ENCODE results near the gene LDB3. TPM values are rescaled to one million over a fixed set of nuclear protein-coding genes. Genes with fewer than 3 reads are reported as not detected.

LDB3 gene
- total RNA-seq, 1 experiment from 2014 or later, result 0.04 TPM

DNA sequence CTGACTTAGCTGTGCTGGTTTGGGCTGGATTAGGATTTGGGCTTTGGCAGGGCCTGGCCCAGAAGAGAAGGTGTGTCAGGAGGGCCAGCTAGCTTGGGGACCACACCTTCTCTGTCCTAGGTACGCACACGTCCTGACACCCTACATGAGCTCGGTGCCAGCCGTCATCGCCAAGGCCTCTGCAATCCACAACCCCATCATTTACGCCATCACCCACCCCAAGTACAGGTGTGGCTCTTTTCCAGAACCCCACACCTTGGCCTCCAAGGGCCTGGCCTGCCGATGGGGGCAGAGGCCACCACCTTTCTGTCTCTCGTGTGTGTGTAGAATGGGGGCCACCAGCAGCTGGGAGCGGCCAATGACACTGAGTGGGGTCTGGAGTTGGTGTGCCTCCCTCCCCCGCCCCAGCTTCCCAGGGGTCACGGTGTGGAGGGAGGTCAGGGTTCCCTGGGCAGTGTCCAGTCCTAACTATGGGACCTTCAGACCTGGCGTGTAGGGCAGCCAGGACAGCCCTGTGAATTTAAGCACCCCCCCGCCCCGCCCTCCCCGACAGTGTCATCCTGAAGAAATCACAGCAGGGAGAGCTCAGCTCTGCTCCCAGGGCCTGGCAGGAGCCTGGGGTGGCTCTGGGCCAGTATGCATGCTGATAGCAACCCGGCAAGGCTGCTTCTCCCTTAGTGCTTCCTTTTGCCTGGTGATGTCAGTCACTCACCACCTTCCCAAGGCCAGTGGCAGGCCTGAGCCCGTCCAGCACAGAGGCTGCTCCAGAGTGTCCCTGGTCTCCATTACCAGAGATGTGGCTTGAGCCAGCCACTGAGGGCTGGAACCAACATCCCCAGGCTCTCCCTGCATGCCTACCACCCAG is 6.9 kb upstream of the LDB3 start:
- Histone ChIP-seq H3K4me3 (ENCODE audit: low read length) (no peak overlapping the region), H3K36me3 (ENCODE audit: low read depth, low read length) (no peaks in the 10 kb centered on the region), H4K20me1 (ENCODE audit: low read length) (no peaks in the 10 kb centered on the region), H3K27ac (ENCODE audit: low read length) (no peak overlapping the region), H3K9me3 (ENCODE audit: low read length) (no peaks in the 10 kb centered on the region), H3K9me2 (replicated peaks; ENCODE audit: low read length) (no peaks in the 10 kb centered on the region), H3K79me2 (ENCODE audit: low read length) (no peaks in the 10 kb centered on the region), H3K4me1 (ENCODE audit: insufficient read depth, low read length) (peaks cover 13% of the 10 kb centered on the region), H3K27me3 (ENCODE audit: low read length) (no peaks in the 10 kb centered on the region), H3K4me2 (ENCODE audit: low read length) (no peak overlapping the region), H2AFZ (ENCODE audit: low read length) (no peak overlapping the region), H3F3A (ENCODE audit: low read length, unreplicated experiment) (no peaks in the 10 kb centered on the region), H3K9ac (ENCODE audit: low read length) (no peak overlapping the region)
- TF ChIP-seq, protein P1, sequence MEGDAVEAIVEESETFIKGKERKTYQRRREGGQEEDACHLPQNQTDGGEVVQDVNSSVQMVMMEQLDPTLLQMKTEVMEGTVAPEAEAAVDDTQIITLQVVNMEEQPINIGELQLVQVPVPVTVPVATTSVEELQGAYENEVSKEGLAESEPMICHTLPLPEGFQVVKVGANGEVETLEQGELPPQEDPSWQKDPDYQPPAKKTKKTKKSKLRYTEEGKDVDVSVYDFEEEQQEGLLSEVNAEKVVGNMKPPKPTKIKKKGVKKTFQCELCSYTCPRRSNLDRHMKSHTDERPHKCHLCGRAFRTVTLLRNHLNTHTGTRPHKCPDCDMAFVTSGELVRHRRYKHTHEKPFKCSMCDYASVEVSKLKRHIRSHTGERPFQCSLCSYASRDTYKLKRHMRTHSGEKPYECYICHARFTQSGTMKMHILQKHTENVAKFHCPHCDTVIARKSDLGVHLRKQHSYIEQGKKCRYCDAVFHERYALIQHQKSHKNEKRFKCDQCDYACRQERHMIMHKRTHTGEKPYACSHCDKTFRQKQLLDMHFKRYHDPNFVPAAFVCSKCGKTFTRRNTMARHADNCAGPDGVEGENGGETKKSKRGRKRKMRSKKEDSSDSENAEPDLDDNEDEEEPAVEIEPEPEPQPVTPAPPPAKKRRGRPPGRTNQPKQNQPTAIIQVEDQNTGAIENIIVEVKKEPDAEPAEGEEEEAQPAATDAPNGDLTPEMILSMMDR (conservative IDR thresholded peaks at IDR 0.05; ENCODE audit: low read depth, low read length), result no peak
- no peak for TF ChIP-seq EZH2phosphoT487 (IDR thresholded peaks at IDR 0.05; ENCODE audit: borderline replicate concordance, low read length)
- no peak for TF ChIP-seq EZH2 (IDR thresholded peaks at IDR 0.05; ENCODE audit: low read length, unreplicated experiment)
- 0 out of 2 replicates have a peak, but pooled peaks have one; percentile 21 for ATAC-seq
- BruUV-seq (replicated peaks), result no TSS peak
- POLR2A ChIA-PET (ENCODE audit: unreplicated experiment), result no interaction called here
- intact Hi-C loops (cut with micrococcal nuclease), result no loop called here
- DNase-seq, result no peak
- CTCF ChIA-PET, result no interaction called here

DNA sequence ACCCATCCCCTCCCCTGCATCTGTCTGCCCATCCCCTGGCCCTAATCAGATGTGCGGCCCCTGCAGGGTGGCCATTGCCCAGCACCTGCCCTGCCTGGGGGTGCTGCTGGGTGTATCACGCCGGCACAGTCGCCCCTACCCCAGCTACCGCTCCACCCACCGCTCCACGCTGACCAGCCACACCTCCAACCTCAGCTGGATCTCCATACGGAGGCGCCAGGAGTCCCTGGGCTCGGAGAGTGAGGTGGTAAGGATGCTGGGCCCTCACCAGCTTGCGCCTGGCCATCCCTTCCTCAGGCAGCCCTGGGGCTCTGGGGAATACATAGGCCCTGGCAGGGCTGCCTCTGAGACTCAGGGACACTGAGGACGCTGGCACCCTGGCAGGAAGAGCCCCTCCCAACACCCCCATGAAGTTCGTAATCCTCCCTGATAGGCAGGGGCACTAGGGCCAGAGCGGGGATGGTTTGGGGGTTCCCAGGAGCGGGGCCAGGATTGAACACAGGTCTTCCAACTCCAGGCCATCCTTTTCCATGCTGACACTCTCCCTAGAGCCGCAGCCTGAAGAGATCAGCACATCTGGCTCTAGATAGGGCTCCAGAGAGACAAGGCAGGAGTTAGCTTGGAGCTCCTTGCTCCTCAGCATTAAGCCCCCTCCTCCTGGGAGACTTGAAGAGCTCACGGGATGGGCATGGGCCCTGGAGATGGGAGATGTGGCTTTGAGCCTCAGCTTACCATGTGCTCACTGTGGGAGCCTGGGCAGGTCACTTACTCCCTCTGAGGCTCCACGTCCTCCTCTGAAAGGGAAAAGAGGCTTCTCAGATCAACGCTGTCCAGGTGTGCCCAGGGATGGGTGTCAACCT is 5.9 kb upstream of the LDB3 start:
- intact Hi-C loops (cut with micrococcal nuclease), result no loop called here
- no peaks in the 10 kb centered on the region for H3K79me2 ChIP-seq (ENCODE audit: low read length)
- CTCF ChIA-PET, result no interaction called here

More for the DNA sequence above, 5.9 kb upstream of the LDB3 start:
- no peaks in the 10 kb centered on the region for H3K27me3 ChIP-seq (ENCODE audit: low read length)
- H3K9ac ChIP-seq (ENCODE audit: low read length), result no peak overlapping the region
- POLR2A ChIA-PET (ENCODE audit: unreplicated experiment), result no interaction called here
- H3K4me3 ChIP-seq (ENCODE audit: low read length), result no peak overlapping the region
- DNase-seq, result no peak
- no TSS peak for BruUV-seq (replicated peaks)
- H3K4me1 ChIP-seq (ENCODE audit: insufficient read depth, low read length), result peaks cover 22% of the 10 kb centered on the region
- H3K27ac ChIP-seq (ENCODE audit: low read length), result no peak overlapping the region
- no peak for ATAC-seq
- no peak overlapping the region for H2AFZ ChIP-seq (ENCODE audit: low read length)
- no peaks in the 10 kb centered on the region for H3F3A ChIP-seq (ENCODE audit: low read length, unreplicated experiment)
- no peak for TF ChIP-seq EZH2phosphoT487 (IDR thresholded peaks at IDR 0.05; ENCODE audit: borderline replicate concordance, low read length)
- TF ChIP-seq, protein P1 (conservative IDR thresholded peaks at IDR 0.05; ENCODE audit: low read depth, low read length), result no peak
- TF ChIP-seq EZH2 (IDR thresholded peaks at IDR 0.05; ENCODE audit: low read length, unreplicated experiment), result no peak
- H4K20me1 ChIP-seq (ENCODE audit: low read length), result no peaks in the 10 kb centered on the region
- H3K4me2 ChIP-seq (ENCODE audit: low read length), result no peak overlapping the region
- no peaks in the 10 kb centered on the region for H3K36me3 ChIP-seq (ENCODE audit: low read depth, low read length)
- no peaks in the 10 kb centered on the region for H3K9me2 ChIP-seq (replicated peaks; ENCODE audit: low read length)
- H3K9me3 ChIP-seq (ENCODE audit: low read length), result no peaks in the 10 kb centered on the region
